GM12873 (cell line): ENCODE measurements around the gene TRIM54.

Experiments used
- CTCF ChIP-seq: IDR thresholded peaks from 2 replicates; pipeline ENCODE4 v1.5.1; 2012; ENCODE audit warnings: low read depth, mild to moderate bottlenecking, moderate library complexity, low read length, control low read depth; ENCODE audit not compliant: insufficient read depth; ENCODE audit errors: missing control alignments

The TRIM54 gene

DNA sequence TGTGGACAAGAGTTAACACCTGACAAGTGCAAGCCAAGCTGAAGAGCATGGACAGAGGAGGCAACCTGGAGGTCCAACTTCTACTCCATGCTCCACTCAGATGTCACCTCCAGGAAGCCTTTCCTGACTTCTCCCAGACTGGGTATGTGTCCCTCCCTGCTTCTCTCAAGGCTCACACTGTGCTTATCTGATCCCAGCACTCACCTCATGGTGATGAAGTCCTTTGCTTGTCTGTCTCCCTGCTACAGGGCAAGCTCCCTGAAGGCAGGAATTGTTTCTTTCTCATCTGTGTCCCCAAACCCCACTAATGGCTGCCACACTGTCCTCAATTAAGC lies 16.7 kb upstream of the TRIM54 start:
- TF ChIP-seq CTCF: no peak

GRCh38 chr2:27270131-27270530 lies 12.1 kb upstream of the TRIM54 start:
- no peak for TF ChIP-seq CTCF

DNA sequence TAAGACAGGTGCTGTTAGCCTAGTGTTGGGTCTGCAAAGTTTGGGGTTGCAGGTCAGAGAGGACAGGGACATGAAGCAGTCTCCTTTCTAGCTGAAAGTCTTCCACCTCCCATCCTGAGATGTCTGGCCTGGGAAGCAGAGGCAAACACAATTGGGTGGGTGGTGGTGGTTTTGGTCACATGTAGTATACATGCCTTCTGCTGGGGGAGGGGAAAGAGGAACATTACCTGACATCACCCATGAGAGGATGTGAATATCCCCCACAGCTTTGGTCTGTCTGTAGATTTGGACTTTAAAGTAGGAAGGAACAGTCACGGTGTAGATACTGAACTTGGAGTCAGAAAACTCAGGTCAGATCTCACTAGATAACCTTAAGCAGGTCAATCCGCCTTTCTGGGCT lies 11.6 kb upstream of the TRIM54 start:
- no peak for TF ChIP-seq CTCF

GRCh38 chr2:27271631-27272340 lies 10.4 kb upstream of the TRIM54 start:
- TF ChIP-seq CTCF: no peak

- no peak for TF ChIP-seq CTCF
These were observed 6.7 kb upstream of the TRIM54 start, which contains the start of gene DNAJC5G for GRCh38 chr2:27275211-27276150. Gene DNAJC5G (plus strand): TSS chr2:27275433. CDS start chr2:27276729, 1,296 bp downstream.

DNA sequence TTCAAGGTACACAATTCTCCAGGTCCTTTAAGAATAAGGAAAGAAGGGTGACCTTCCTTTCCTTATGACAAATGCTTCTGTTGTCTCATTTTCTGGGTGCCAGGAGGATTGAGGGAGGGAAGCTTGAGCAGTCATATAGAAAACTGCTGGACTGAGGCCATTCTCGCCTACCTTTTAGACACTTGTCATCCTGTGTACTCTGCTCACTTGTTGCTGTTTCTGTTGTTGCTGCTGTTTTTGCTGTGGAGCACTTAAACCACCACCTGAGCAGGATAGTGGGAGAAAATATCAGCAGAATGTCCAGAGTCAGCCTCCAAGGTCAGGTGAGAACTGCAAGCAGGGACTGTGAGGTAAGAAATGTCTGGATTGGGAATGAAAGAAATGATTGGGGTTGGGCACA lies 4.2 kb upstream of the TRIM54 start:
- TF ChIP-seq CTCF: no peak

GRCh38 chr2:27280826-27281225 lies 1.4 kb upstream of the TRIM54 start:
- no peak for TF ChIP-seq CTCF
